CD4-positive, alpha-beta T cell (primary cell): ENCODE results near the gene FRMD3. TPM values are rescaled to one million over a fixed set of nuclear protein-coding genes. Genes with fewer than 3 reads are reported as not detected.

Source experiments
- ATAC-seq: fragments of 200-7000 bp; cut with Tn5 transposase; one replicate; pipeline ENCODE4 v1.10.0; 2022; ENCODE audit warnings: mild to moderate bottlenecking; ENCODE audit not compliant: poor library complexity
- CTCF ChIA-PET: fragments of 350-600 bp; sonication (Branson Sonifier 250); formaldehyde crosslinking; loops from one replicate; lab custom pipeline; 2021; ENCODE audit warnings: antibody characterized with exemption, inconsistent platforms; lab: Charles Lee
- POLR2A ChIA-PET: fragments of 350-600 bp; sonication (Branson Sonifier 250); formaldehyde crosslinking; loops from one replicate; lab custom pipeline; 2021; ENCODE audit warnings: antibody characterized with exemption, inconsistent platforms; lab: Charles Lee
- DNase-seq, 14 experiments: peaks; one replicate each; pipeline ENCODE4 v3.0.0-alpha.2; 2013 to 2020; ENCODE audit warnings: mixed read lengths in 2 of 14
- H3K27ac ChIP-seq, 2 donors: one replicate each; pipeline versions ENCODE4 v1.5.1 to v1.7.0; 2013; ENCODE audit warnings: low read length in 2 of 2, low read depth in 1 of 2, mild to moderate bottlenecking in 1 of 2
- H3K27me3 ChIP-seq, 2 experiments: 1 replicate in 1 of 2; 2 replicates in 1 of 2; pipeline versions ENCODE4 v1.6.1 to v1.7.0; 2013; ENCODE audit warnings: low read length in 2 of 2, control low read depth in 1 of 2, mild to moderate bottlenecking in 1 of 2, moderate library complexity in 1 of 2; ENCODE audit not compliant: insufficient read depth in 2 of 2, control insufficient read depth in 1 of 2
- H3K36me3 ChIP-seq: one replicate; pipeline ENCODE4 v1.6.1; 2013; ENCODE audit warnings: low read length, control low read depth; ENCODE audit not compliant: insufficient read depth
- H3K4me1 ChIP-seq: one replicate; pipeline ENCODE4 v1.6.1; 2013; ENCODE audit warnings: low read length, control low read depth; ENCODE audit not compliant: insufficient read depth
- H3K4me3 ChIP-seq: one replicate; pipeline ENCODE4 v1.5.1; 2013; ENCODE audit warnings: mild to moderate bottlenecking, low read length, moderate library complexity
- H3K9me3 ChIP-seq, 2 experiments: 1 replicate in 1 of 2; 2 replicates in 1 of 2; pipeline versions ENCODE4 v1.6.1 to v1.7.0; 2013; ENCODE audit warnings: low read length in 2 of 2, mild to moderate bottlenecking in 2 of 2, control low read depth in 1 of 2, moderate library complexity in 1 of 2; ENCODE audit not compliant: control insufficient read depth in 1 of 2, insufficient read depth in 1 of 2
- H3K27ac Mint-ChIP-seq: one replicate; pipeline ENCODE4 v1.8.0; 2020; ENCODE audit warnings: mixed read lengths
- H3K27me3 Mint-ChIP-seq: one replicate; pipeline ENCODE4 v1.8.0; 2021; ENCODE audit warnings: mixed read lengths
- H3K36me3 Mint-ChIP-seq: one replicate; pipeline ENCODE4 v1.8.0; 2021; ENCODE audit warnings: low read depth, mixed read lengths
- H3K4me1 Mint-ChIP-seq: one replicate; pipeline ENCODE4 v1.8.0; 2021; ENCODE audit warnings: low read depth, mixed read lengths
- H3K4me3 Mint-ChIP-seq: one replicate; pipeline ENCODE4 v1.8.0; 2020; ENCODE audit warnings: mild to moderate bottlenecking, mixed read lengths
- H3K9me3 Mint-ChIP-seq: one replicate; pipeline ENCODE4 v1.8.0; 2020; ENCODE audit warnings: mixed read lengths
- CTCF ChIP-seq: fragments of 200-600 bp; IDR thresholded peaks from one replicate; pipeline ENCODE4 v1.8.0; 2022; ENCODE audit warnings: antibody characterized with exemption, mild to moderate bottlenecking
- intact Hi-C, 2 experiments: fragments of 100-400 bp; cut with DNase I in 1 of 2; cut with micrococcal nuclease in 1 of 2; formaldehyde crosslinking; loops; one replicate each; pipeline versions ENCODE4 v1.15.1 to v1.9.0; 2023 to 2025; cut with DNase I, micrococcal nuclease
- total RNA-seq, 174 experiments: library from RNA in 2 of 174; stranded (reverse) in 2 of 174; gene quantifications; one replicate each; pipeline ENCODE4 v1.2.3 and lab custom pipeline; 2021 to 2026

The FRMD3 gene
- total RNA-seq, 2 experiments from 2014 or later, result 0.53 to 1.0 TPM

GRCh38 chr9:83554278-83554677, 16.1 kb upstream of the FRMD3 start:
- no peak overlapping the region for H3K27ac Mint-ChIP-seq
- POLR2A ChIA-PET, result no interaction called here
- no peak overlapping the region for H3K4me3 ChIP-seq
- H3K27me3 ChIP-seq, result no peaks in the 10 kb centered on the region
- H3K4me1 ChIP-seq, result no peaks in the 10 kb centered on the region
- H3K4me1 Mint-ChIP-seq, result no peaks in the 10 kb centered on the region
- peaks cover 31% of the 10 kb centered on the region for H3K9me3 Mint-ChIP-seq
- intact Hi-C loops, result no loop called here
- H3K36me3 Mint-ChIP-seq, result peaks cover 16% of the 10 kb centered on the region
- H3K27ac ChIP-seq, result no peak overlapping the region
- CTCF ChIA-PET, result no interaction called here
- DNase-seq (no peak), ATAC-seq (no peak)
- H3K27me3 Mint-ChIP-seq, result no peaks in the 10 kb centered on the region
- H3K36me3 ChIP-seq, result no peaks in the 10 kb centered on the region
- H3K4me3 Mint-ChIP-seq, result no peak overlapping the region
- peaks cover 13 to 15% of the 10 kb centered on the region in 2 experiments for H3K9me3 ChIP-seq
- no peak for TF ChIP-seq CTCF

- Mint-ChIP-seq H3K27ac (no peak overlapping the region), H3K36me3 (peaks cover 6% of the 10 kb centered on the region), H3K4me1 (peaks cover 1% of the 10 kb centered on the region), H3K9me3 (peaks cover 8% of the 10 kb centered on the region), H3K4me3 (no peak overlapping the region), H3K27me3 (peaks cover 31% of the 10 kb centered on the region)
- Histone ChIP-seq H3K27me3 (peaks cover 2 to 6% of the 10 kb centered on the region in 2 experiments), H3K36me3 (no peaks in the 10 kb centered on the region), H3K9me3 (peaks cover 5 to 15% of the 10 kb centered on the region in 2 experiments), H3K4me3 (no peak overlapping the region), H3K4me1 (no peaks in the 10 kb centered on the region), H3K27ac (no peak overlapping the region)
- ATAC-seq (no peak), DNase-seq (peak in 3 of 14 experiments; percentile 6 to 33 (median 29))
- CTCF ChIA-PET, result interaction anchor here (0.8 kb wide), 1 partner anchor 210 kb away, joined by 4 read pairs; no protein-coding TSS in a partner anchor
- POLR2A ChIA-PET, result no interaction called here
- no peak for TF ChIP-seq CTCF
- intact Hi-C loops, result no loop called here
Observed at GRCh38 chr9:83544002-83544698, 5.9 kb upstream of the FRMD3 start.

DNA sequence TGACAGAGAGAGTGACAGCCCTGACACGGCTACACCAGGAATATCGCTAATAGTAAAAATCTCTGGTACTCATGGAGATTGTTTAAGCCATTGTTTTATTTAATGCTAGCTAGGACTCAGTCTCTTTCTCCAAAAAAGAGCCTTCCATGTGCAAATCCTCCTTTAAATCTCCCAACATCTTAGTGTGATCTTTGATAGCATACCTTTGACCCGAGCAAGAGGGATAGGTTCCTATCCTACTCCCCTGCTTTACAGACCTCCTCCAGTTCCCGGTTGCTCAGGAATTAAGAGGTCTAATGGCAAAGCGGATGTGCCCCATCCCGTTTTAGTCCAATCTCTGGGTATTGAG, 663 bp upstream of the FRMD3 start:
- Histone ChIP-seq H3K4me1 (peaks cover 3% of the 10 kb centered on the region), H3K27me3 (peaks cover 18 to 26% of the 10 kb centered on the region in 2 experiments), H3K4me3 (no peak overlapping the region), H3K9me3 (peaks cover 0 to 14% of the 10 kb centered on the region in 2 experiments), H3K27ac (no peak overlapping the region), H3K36me3 (no peaks in the 10 kb centered on the region)
- Mint-ChIP-seq H3K9me3 (no peaks in the 10 kb centered on the region), H3K27ac (no peak overlapping the region), H3K4me3 (no peak overlapping the region), H3K36me3 (no peaks in the 10 kb centered on the region), H3K27me3 (peaks cover 54% of the 10 kb centered on the region), H3K4me1 (peaks cover 5% of the 10 kb centered on the region)
- no peak for DNase-seq
- CTCF ChIA-PET, result no interaction called here
- intact Hi-C loops, result no loop called here
- no peak for ATAC-seq
- TF ChIP-seq CTCF, result no peak
- POLR2A ChIA-PET, result no interaction called here
